Keratinocyte (primary cell): ENCODE results near the gene NR3C2. TPM values are rescaled to one million over a fixed set of nuclear protein-coding genes. Genes with fewer than 3 reads are reported as not detected.

Experiments
- DNase-seq: peaks from one replicate; pipeline ENCODE4 v3.0.0-alpha.2; 2011; ENCODE audit warnings: low read depth, missing footprints, low spot score
- FAIRE-seq: peaks from 2 replicates; lab custom pipeline; 2011; peaks lifted over from hg19 to GRCh38; lab: Jason Lieb, UNC
- H2AFZ ChIP-seq: 2 replicates; pipeline ENCODE4 v1.6.0; 2012; ENCODE audit warnings: low read length, control low read depth, inconsistent platforms; ENCODE audit not compliant: control insufficient read depth
- H3K27ac ChIP-seq: 2 replicates; pipeline ENCODE4 v1.5.1; 2011; ENCODE audit warnings: low read length; ENCODE audit not compliant: control insufficient read depth, insufficient read depth
- H3K27me3 ChIP-seq: 3 replicates; pipeline ENCODE4 v1.6.0; 2011; ENCODE audit warnings: low read length; ENCODE audit not compliant: control insufficient read depth, insufficient read depth; ENCODE audit errors: extremely low read depth
- H3K36me3 ChIP-seq, 2 experiments: 2 replicates in 1 of 2; 3 replicates in 1 of 2; pipeline ENCODE4 v1.5.1; 2011; ENCODE audit warnings: low read length in 2 of 2, mild to moderate bottlenecking in 1 of 2; ENCODE audit not compliant: control insufficient read depth in 2 of 2, insufficient read depth in 2 of 2; ENCODE audit errors: extremely low read depth in 1 of 2
- H3K4me1 ChIP-seq: 3 replicates; pipeline ENCODE4 v1.5.1; 2011; ENCODE audit warnings: low read length; ENCODE audit not compliant: control insufficient read depth, insufficient read depth; ENCODE audit errors: extremely low read depth
- H3K4me2 ChIP-seq: 3 replicates; pipeline ENCODE4 v1.6.0; 2011; ENCODE audit warnings: low read depth, low read length; ENCODE audit not compliant: control insufficient read depth, insufficient read depth; ENCODE audit errors: extremely low read depth
- H3K4me3 ChIP-seq, 3 experiments: fragments of 200-600 bp in 1 of 3; sonication (generic) in 1 of 3; 2 replicates in 2 of 3; 3 replicates in 1 of 3; pipeline ENCODE4 v1.5.1; 2011 to 2016; ENCODE audit warnings: low read length in 3 of 3, mild to moderate bottlenecking in 3 of 3, control low read depth in 2 of 3, inconsistent platforms in 1 of 3, low read depth in 1 of 3, mixed read lengths in 1 of 3, mixed run types in 1 of 3, moderate library complexity in 1 of 3; ENCODE audit not compliant: control insufficient read depth in 2 of 3, insufficient read depth in 2 of 3; ENCODE audit errors: extremely low read depth in 1 of 3
- H3K79me2 ChIP-seq: 2 replicates; pipeline ENCODE4 v1.6.0; 2012; ENCODE audit warnings: low read length; ENCODE audit not compliant: control insufficient read depth, insufficient read depth
- H3K9ac ChIP-seq: 3 replicates; pipeline ENCODE4 v1.6.0; 2011; ENCODE audit warnings: low read length; ENCODE audit not compliant: control insufficient read depth, insufficient read depth; ENCODE audit errors: extremely low read depth
- H3K9me1 ChIP-seq: 3 replicates; pipeline ENCODE4 v1.6.0; 2011; ENCODE audit warnings: low read length; ENCODE audit not compliant: control insufficient read depth, insufficient read depth; ENCODE audit errors: extremely low read depth
- H3K9me3 ChIP-seq: 2 replicates; pipeline ENCODE4 v1.5.1; 2012; ENCODE audit warnings: low read depth, low read length; ENCODE audit not compliant: control insufficient read depth
- H4K20me1 ChIP-seq: 3 replicates; pipeline ENCODE4 v1.6.0; 2011; ENCODE audit warnings: low read length; ENCODE audit not compliant: control insufficient read depth, insufficient read depth; ENCODE audit errors: extremely low read depth
- CTCF ChIP-seq, 3 experiments: IDR thresholded peaks in 1 of 3; conservative IDR thresholded peaks in 1 of 3; optimal IDR thresholded peaks in 1 of 3; 2 replicates in 2 of 3; 3 replicates in 1 of 3; pipeline versions ENCODE3 to v1.5.1; 2011; ENCODE audit warnings: low read length in 3 of 3, mild to moderate bottlenecking in 3 of 3, moderate library complexity in 2 of 3, control low read depth in 1 of 3, inconsistent platforms in 1 of 3; ENCODE audit not compliant: insufficient read depth in 2 of 3; ENCODE audit errors: extremely low read depth in 1 of 3
- EZH2 ChIP-seq: IDR thresholded peaks from one replicate; pipeline ENCODE4 v1.6.1; 2012; ENCODE audit warnings: inconsistent platforms, mild to moderate bottlenecking, low read length, moderate library complexity
- dilution Hi-C: fragments of 300-500 bp; cut with MboI; formaldehyde crosslinking; loops from one replicate; pipeline ENCODE4 v1.7.0; 2020; ENCODE audit warnings: low sequenced_read_pairs; ENCODE audit not compliant: extremely low pct_ligation_motif_present
- polyA plus RNA-seq, 5 experiments: library from polyadenylated mRNA; depleted of rRNA in 3 of 5; stranded (reverse) in 3 of 5; stranded (forward) in 1 of 5; unstranded in 1 of 5; fragments of >200 nt; gene quantifications; 1 replicate in 1 of 5; 2 replicates in 3 of 5; 3 replicates in 1 of 5; pipeline versions ENCODE4 v1.2.1 to v1.2.3, GENCODE V29; 2011 to 2012; ENCODE audit warnings: missing spikeins in 2 of 5, low read depth in 1 of 5, low replicate concordance in 1 of 5

NR3C2 gene
- polyA plus RNA-seq, 1 donor (not counting 4 experiments of a cell fraction or from before 2014, with no cell fraction given): 1.5 TPM

- DNase-seq (no peak), FAIRE-seq (no peak)
- dilution Hi-C loops: no loop called here
- H3K4me3 ChIP-seq: no peak overlapping the region
- no peak overlapping the region for H3K9ac ChIP-seq
- H3K4me1 ChIP-seq: no peaks in the 10 kb centered on the region
- no peaks in the 10 kb centered on the region for H4K20me1 ChIP-seq
- no peaks in the 10 kb centered on the region for H3K9me1 ChIP-seq
- TF ChIP-seq EZH2 (no peak), CTCF (optimal IDR thresholded peaks at IDR 0.05 in 1 of 3, IDR thresholded peaks at IDR 0.05 in 1 of 3, conservative IDR thresholded peaks at IDR 0.05 in 1 of 3; ENCODE audit: extremely low read depth in 1 of 3, insufficient read depth in 2 of 3, low read length in 3 of 3) (no peak)
- no peaks in the 10 kb centered on the region for H3K79me2 ChIP-seq
- H3K9me3 ChIP-seq: no peaks in the 10 kb centered on the region
- H3K27ac ChIP-seq: no peak overlapping the region
- no peaks in the 10 kb centered on the region for H3K27me3 ChIP-seq
- H3K4me2 ChIP-seq: no peak overlapping the region
- H3K36me3 ChIP-seq: no peaks in the 10 kb centered on the region
- no peak overlapping the region for H2AFZ ChIP-seq
Observed at GRCh38 chr4:148333265-148333664, 108.9 kb downstream of the NR3C2 start.

GRCh38 chr4:148332486-148332885 lies 109.7 kb downstream of the NR3C2 start:
- Histone ChIP-seq H3K9me1 (no peaks in the 10 kb centered on the region), H4K20me1 (no peaks in the 10 kb centered on the region), H3K4me1 (no peaks in the 10 kb centered on the region), H3K4me3 (no peak overlapping the region), H3K9ac (no peak overlapping the region), H3K4me2 (no peak overlapping the region), H3K79me2 (no peaks in the 10 kb centered on the region), H3K9me3 (no peaks in the 10 kb centered on the region), H3K27me3 (no peaks in the 10 kb centered on the region), H3K36me3 (no peaks in the 10 kb centered on the region), H2AFZ (no peak overlapping the region), H3K27ac (no peak overlapping the region)
- FAIRE-seq (no peak), DNase-seq (no peak)
- dilution Hi-C loops: no loop called here
- TF ChIP-seq CTCF (optimal IDR thresholded peaks at IDR 0.05 in 1 of 3, IDR thresholded peaks at IDR 0.05 in 1 of 3, conservative IDR thresholded peaks at IDR 0.05 in 1 of 3; ENCODE audit: extremely low read depth in 1 of 3, insufficient read depth in 2 of 3, low read length in 3 of 3) (no peak), EZH2 (no peak)
